GM08714 (cell line): ENCODE data around the gene DTYMK.
"Not testable (repeated sequence)": the region's sequence is repeated elsewhere in the genome, so short reads cannot be mapped to it uniquely, and the experiment has no call there.

Source experiments
- H3K4me3 ChIP-seq: fragments of 200-500 bp; sonication (Bioruptor generic); 2 replicates; pipeline ENCODE4 v1.5.1; 2014; ENCODE audit warnings: mild to moderate bottlenecking, low read length, inconsistent platforms
- ZNF274 ChIP-seq: IDR thresholded peaks from 2 replicates; pipeline ENCODE4 v1.6.1; 2012; ENCODE audit warnings: mild to moderate bottlenecking, low read depth, low read length

DTYMK gene

DNA sequence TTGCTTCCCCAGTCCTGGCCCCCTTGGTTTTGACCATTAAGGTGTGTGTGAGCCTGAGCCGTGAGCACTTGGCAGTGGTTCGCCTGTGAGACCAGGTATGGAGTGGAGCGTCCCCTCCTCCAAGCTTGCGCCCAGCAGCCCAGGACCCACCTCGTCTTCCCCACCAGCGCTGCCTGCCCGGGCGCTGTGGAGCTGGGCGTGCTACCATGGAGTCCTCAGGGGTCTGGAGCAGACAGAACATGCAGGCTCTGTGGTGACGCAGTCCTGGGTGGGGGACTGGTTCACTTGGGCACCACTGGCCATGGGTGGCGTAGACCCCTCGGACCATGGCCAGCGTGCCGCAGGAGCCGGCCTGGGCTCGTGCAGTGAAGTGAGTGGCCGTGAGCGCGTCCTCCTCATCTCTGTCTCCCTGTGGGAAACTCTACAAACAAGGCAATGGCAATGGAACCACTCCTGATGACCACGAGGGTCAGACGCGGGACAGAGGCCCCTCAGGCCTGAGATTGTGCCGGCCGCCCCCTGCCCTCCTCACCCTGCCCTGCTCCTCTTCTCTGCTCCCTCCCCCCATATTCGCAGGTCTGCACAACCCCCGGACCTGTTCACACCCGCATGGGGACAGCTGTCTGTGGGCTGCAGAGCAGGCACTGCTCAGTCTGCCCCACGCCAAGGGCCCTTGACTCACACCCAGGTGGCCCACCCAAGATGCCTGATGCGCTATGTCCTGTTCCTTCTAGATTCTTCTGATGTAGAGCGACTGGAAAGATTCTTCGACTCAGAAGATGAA is 15.0 kb downstream of the DTYMK start:
- TF ChIP-seq ZNF274 = no peak
- no peak overlapping the region for H3K4me3 ChIP-seq

DNA sequence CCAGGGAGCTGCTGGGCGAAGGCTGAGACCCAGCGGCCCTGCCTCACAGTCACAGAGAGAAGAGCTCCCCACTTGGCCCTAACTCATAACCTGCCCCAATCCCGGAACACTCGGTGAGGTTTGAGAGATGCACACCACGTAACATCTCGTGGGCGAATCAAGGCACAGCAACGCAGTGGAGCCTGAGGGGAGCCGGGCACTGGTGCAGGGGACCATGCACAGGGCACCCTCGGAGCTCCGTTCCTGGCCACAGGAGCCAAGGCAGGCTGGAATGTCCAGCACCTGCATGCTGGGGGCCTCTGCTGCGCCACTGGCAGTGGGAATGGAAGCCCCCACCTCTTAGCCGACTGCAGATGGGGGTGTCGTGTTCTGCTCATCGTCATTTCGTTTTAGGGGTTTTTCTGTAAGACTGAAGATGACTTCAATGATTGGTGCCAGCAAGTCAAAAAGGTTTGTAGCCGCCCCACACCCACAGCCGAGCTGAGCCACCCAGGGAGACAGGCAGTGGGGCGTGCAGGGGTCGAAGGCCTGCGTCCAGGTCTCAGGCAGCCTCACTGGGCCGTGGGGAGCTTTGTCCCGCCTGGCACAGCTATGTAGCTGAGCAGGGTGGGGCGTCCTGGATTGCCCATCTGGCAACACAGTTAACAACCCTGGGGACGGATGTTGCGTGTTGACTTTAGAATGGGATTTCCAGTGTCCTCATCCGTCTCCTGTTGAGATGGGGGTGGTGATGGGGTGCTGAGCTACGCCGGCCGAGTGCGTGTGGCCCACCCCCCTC is 16.1 kb downstream of the DTYMK start:
- H3K4me3 ChIP-seq = no peak overlapping the region
- no peak for TF ChIP-seq ZNF274

DNA sequence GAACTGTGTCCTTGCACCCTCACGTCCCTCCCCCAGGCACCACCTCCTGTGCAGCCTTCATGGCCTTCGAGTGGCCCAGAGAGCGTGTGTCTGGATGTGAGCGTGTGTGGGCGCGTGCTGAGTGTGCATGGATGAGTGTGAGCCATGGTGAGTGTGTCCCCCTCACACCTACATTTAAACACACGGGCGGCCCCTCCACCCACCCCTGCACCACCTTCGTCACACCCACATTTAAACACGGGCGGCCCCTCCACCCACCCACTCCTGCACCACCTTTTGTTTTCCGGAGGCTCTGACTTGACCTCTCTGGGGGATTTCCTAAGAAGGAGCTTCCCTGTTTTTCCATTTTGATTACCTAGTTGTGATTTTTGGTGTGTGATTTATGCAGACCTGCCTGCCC is 17.8 kb downstream of the DTYMK start:
- TF ChIP-seq ZNF274 = no peak
- H3K4me3 ChIP-seq = no peak overlapping the region

DNA sequence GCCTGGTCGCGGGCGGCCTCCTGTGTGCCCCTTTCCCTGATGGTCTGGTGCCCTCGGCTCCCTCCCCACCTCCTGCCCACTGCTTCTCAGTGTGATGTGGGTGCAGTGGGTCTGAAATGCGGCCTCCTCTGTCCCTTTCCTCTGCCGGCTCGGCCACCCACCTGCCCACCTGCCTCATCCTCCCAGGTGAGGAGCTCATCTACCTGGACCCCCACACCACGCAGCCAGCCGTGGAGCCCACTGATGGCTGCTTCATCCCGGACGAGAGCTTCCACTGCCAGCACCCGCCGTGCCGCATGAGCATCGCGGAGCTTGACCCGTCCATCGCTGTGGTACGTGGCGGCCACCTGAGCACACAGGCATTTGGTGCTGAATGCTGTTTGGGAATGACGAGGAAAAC is 18.3 kb downstream of the DTYMK start:
- TF ChIP-seq ZNF274 = no peak
- H3K4me3 ChIP-seq = no peak overlapping the region

DNA sequence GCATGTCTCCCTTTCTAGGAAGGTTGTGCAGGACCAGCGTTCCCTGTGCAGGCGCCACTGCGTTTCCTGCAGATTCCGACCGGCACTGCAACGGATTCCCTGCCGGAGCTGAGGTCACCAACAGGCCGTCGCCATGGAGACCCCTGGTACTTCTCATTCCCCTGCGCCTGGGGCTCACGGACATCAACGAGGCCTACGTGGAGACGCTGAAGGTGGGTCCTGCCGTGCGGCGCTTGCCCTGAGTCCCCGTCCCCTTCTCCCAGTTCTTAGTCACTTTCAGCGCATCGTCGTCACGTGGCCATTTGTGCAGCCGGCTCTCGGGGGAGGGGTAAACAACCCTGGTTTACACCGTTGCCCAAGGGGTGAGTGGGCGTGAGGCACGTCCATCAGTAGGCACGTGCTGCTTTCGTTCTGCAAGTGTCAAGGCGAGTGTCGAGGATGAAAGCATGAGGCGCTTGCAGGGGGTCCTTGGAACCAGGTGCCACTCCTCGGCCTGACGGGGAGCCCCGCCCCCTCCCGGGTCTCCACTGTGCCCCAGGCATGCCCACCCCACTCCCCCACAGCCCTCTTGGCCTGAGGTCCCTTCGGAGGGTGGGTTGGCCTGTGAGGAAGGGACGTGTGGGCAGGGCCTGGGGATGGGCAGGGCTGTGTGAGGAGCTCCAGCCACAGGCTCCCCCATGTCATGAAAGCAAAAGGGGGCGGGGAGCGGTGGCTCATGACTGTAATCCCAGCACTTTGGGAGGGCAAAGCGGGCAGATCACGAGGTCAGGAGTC is 19.8 kb downstream of the DTYMK start:
- no peak for TF ChIP-seq ZNF274
- H3K4me3 ChIP-seq = no peak overlapping the region

DNA sequence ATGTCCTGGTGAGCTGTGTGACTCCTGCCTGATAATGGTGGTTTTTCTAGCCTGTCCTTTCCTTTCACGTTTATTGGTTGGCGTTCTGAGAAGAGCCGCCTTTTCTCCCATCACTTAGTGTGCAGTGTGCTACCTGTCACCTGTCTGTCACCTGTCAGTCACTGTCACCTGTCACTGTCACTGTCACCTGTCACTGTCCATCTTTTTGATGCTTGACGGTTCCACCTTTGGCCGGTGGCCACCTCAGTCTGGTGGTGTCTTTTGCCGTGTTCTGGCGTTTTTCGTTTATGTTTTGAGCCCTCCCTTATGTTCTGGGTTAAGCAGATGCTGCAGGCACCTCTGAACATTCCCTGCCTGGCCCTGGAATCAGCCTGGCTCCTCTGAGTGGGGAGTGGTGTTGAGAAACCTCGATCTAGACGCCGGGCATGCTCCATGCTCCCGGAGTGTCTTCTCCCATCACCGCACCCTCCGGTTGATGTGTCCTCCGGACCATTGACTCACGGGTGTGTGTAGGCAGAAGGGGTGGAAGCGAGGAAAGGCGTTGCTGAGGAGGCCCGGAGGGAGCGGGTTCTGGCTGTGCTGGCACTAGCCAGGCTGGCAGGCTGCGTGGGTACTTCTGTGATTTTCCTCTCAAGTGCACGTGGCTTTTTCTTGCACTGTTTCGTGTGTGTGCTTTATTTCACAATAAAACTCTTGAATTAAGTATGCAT is 20.7 kb downstream of the DTYMK start:
- H3K4me3 ChIP-seq = no peak overlapping the region
- TF ChIP-seq ZNF274 = no peak

DNA sequence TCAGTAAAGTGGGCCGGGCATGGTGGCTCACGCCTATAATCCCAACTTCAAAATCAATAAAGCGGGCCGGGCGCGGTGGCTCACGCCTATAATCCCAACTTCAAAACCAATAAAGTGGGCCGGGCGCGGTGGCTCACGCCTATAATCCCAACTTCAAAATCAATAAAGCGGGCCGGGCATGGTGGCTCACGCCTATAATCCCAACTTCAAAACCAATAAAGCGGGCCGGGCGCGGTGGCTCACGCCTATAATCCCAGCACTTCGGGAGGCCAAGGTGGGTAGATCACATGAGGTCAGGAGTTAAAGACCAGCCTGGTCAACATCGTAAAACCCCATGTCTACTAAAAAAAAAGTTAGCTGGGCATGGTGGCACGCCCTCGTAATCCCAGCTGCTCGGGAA is 23.9 kb downstream of the DTYMK start:
- H3K4me3 ChIP-seq = not testable (repeated sequence)

DNA sequence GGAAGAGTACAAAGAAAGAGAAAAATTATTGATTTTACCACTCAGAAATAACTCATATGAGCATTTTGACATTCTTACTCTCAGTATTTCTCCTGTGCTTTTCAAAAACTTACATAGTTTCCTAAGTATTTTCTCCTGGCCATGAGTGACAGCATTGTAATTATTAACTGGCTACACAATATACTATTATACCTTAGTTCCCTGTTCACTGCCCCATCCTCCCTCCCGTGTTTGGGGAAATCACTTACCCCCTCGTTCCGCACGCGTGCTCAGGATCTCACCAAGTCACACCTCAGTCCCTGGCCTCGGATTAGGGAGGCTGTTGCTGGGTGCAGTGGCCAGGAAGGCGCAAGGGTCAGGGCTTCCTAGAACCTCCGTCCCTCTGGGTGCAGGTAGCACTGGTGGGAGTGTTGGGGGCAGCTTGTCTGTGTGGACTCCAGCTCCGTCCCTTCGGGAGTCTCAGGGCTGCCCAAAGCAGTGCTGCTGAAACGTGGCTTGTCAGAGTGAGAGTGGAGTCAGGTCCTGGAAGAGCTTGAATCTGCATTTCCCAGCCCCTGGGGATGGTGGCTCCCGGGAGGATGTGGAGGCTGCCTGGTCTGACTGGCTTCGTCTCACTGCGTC is 25.9 kb downstream of the DTYMK start:
- no peak overlapping the region for H3K4me3 ChIP-seq
- TF ChIP-seq ZNF274 = no peak

DNA sequence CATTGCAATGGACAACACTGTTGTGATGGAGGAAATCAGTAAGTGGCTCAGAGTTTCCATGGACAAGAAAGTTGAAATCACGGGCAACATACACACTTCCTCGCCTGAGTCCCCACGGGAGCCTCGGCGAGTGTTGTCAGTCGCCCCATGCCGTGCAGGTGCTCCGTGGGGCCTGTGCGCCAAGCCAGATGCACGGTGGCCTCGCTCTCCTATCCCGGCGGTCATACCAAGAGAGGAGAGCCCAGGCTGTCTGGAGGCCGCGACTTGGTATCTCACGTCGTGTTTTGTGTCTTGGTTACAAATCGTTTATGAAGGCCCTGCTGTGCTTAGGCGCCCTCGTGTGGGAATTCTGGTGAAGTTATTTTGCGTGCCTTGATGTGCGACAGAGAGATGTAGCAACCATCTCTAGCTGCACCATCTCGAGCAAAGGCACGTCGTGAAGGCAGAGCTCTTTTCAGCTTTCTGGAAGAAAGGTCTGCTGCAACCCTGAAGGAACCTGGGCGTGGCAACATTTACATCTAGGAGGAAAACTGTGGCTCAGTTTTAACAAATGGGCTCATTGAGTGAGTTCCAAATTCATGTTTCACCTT is 27.4 kb downstream of the DTYMK start:
- TF ChIP-seq ZNF274 = no peak
- H3K4me3 ChIP-seq = no peak overlapping the region

DNA sequence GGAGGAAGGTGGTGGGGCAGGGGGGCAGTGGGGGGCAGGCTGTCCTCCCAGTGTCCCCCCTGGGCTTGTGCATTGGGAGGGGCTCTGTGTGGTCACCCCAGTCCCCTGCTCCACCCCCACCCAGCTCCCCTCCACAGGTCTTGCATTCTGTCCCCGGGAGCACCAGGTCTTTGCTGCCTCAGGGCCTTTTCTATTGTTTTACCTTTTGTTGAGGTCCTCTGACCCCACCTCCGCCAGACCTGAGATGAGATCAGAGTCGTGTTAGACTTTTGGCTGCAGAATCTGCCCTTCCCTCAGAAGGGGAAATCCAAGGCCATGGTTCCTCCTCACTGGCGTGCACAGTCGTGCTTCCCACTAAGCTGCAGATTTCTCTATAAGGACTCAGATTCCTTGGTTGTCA is 28.3 kb downstream of the DTYMK start:
- no peak overlapping the region for H3K4me3 ChIP-seq
- TF ChIP-seq ZNF274 = no peak

DNA sequence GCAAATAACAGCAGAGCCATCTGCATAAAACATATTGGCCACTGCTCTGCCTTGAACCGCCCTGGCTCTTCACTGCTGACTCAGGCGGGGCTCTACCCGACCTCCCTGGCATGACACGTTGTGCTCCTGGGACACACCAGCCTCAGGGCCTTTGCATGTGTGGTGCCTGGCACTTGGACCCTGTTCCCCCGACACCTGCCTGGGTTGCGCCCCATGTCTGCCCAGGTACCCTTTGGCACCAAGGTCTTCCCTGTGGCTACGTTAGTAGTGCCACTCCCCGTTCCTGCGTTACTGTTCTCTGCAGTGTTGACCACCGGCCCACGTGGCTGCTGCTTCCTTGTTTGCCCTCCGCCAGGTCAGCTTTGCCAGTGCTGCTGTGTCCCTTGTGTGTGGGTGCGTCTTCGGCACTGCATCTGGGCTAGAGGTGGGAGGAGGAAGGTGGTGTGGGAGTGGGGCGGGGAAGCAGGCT is 28.8 kb downstream of the DTYMK start:
- no peak overlapping the region for H3K4me3 ChIP-seq
- TF ChIP-seq ZNF274 = no peak

DNA sequence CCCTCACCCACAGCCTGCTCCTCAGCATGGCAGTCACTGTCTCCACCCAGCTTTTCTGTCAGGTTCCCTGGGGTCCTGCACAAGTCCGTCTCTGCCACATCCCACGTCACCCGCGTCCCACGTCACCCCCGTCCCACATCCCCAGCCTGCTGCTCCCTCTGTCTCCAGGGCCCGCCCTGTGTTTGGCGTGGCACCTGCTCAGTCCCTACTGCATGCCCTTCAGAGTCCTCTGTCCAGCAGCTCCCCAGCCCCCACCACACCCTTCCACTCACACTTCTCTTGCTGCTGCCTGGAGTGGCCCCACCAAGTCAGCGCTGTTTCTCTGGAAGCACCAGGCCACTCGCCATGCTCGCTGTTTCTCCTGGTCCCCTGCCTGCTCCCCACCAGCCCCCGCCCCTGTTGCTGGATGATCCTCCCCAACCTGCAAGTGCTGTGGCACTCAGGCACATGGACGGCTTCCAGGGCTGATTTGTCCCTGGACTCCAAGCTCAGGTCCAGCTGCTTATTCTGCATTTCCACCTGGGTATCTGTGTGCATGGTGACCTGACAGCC is 30.3 kb downstream of the DTYMK start:
- no peak overlapping the region for H3K4me3 ChIP-seq
- TF ChIP-seq ZNF274 = no peak
